ENCODE results near the gene UQCRC1.
"Not testable (repeated sequence)": the region's sequence is repeated elsewhere in the genome, so short reads cannot be mapped to it uniquely, and the experiment has no call there.

The UQCRC1 gene

DNA sequence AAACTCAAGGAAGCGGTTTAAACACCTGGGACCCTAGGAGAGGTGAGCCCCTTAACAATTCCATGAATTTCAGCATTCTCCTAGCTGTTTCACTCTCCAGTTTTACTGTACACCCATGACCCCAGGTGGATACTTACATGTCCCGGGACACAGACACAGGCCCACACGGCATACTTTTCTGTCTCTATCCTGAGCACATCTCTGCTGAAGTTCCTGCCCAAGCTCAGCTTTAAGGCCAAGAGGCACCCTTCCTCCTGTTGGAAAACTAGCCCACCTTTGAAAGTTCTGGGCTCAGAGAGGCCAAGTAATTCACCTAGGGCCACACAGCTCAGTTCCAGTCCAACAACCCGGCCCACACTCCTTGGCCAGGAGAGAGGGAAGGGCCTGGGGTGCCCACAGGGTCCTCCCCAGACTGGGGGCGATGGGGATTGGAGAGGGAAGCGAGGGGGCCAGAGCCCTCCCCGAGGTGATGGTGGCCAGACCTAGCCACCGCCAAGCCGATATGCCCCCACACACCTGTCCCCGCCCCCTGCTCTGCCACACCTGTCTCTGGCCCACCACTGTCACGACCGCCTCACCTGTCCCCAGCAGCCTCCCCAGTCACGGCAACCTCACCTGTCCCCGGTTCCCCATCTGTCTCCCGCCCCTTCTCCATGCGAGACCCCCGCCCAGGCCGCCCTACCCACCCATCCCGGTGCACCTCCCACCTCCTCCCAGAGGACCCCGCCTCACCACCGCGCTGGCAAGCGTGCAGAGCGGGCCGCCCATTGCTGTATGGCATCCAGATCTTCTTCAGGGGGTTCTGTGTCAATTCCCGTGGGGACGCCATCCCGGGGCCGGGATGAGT lies 53.3 kb downstream of the UQCRC1 start:
- TF ChIP-seq, protein P1, sequence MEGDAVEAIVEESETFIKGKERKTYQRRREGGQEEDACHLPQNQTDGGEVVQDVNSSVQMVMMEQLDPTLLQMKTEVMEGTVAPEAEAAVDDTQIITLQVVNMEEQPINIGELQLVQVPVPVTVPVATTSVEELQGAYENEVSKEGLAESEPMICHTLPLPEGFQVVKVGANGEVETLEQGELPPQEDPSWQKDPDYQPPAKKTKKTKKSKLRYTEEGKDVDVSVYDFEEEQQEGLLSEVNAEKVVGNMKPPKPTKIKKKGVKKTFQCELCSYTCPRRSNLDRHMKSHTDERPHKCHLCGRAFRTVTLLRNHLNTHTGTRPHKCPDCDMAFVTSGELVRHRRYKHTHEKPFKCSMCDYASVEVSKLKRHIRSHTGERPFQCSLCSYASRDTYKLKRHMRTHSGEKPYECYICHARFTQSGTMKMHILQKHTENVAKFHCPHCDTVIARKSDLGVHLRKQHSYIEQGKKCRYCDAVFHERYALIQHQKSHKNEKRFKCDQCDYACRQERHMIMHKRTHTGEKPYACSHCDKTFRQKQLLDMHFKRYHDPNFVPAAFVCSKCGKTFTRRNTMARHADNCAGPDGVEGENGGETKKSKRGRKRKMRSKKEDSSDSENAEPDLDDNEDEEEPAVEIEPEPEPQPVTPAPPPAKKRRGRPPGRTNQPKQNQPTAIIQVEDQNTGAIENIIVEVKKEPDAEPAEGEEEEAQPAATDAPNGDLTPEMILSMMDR (IDR thresholded peaks at IDR 0.05; ENCODE audit: control extremely low read depth, extremely low read depth, low read depth, missing control alignments): no peak
- ChIA-PET CTCF (interaction anchor here (0.7 to 3.1 kb wide), 14 partner anchors 8 to 315 kb away, joined by 3 to 29 read pairs (median 5); partner anchors contain the start of genes ATRIP and ZNF589), POLR2A (interaction anchor here (2.1 kb wide), 1 partner anchor 109 kb away, joined by 5 read pairs; the partner anchor contains the start of gene ATRIP)
- no peak for DNase-seq (ENCODE audit: extremely low spot score)

DNA sequence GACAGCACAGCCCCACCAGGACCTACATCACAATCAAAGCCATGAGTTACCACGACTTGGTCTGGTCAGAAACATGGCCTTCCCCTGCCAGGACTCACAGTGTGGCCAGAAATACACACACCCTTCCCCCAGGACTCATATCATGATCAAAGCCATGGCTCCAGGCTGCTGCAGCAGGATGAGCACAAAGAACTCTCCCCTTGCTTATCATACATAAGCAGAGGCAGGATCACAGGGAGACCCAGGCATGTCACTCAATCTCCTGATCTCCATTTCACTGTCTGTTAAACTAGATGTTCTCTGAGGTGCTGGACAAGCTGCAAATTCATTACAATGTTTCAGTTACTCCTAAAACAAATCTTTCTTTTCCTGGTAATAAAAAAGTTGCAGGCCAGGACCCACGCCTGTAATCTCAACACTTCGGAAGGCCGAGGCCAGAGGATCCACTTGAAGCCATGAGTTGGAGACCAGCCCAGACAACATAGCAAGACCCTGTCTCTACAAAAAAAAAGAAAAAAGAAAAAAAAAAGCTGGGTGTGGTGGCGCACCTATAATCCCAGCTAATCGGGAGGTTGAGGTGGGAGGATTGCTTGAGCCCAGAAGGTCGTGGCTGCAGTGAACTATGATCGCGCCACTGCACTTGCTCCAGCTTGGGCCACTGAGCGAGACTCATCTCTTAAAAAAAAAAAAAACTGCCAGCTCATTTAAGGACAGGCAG lies 54.1 kb downstream of the UQCRC1 start:
- ChIA-PET POLR2A (no interaction called here), CTCF (interaction anchor here (1.2 to 2.9 kb wide), 4 partner anchors 10 to 155 kb away, joined by 3 to 9 read pairs (median 8); no protein-coding TSS in a partner anchor)
- no peak for DNase-seq (ENCODE audit: extremely low spot score)
- TF ChIP-seq, protein P1 (IDR thresholded peaks at IDR 0.05; ENCODE audit: control extremely low read depth, extremely low read depth, low read depth, missing control alignments): no peak

DNA sequence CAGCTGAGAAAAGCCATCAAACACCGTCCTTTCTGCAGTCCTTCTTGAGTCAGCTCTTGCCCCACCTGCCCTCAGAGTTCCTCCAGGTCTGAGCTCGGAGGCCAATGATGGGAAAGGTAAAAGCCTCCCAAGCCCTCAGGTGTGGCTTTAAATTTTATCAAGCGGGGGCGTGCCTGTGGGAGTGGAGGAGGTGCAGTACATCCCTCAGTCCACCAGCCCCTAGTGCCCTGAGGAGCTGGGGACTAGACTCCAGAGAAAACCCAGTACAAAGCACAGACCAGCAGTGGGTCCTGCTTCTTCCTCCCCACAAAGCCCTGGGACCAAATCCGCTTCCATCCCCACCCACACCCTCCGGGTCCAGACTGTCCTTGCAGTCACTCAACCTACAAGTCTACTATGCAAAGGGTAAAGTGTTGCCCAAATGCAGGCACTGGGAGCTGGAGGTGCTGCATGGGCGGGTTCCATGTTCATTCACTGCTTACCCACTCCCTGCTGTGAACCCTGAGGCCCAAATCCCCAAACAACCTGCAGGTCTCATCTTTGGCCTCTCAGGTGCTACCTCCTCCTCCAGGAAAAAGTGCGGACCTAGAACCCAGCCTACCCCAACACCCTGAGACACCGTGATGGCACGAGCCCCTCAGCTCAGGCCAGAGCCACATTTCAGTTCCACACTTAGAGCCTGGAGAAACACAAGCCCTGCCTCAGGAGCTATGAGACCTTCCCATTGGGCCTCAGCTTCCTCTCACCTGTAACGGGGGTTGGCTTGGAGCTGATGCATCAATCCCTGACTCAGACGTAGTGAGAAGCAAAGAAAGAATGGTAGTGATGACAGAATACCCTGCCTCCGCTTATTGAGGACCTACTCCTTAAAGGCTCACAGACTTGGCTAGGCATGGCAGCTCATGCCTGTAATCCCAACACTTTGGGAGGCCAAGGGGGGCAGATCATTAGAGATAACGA lies 55.3 kb downstream of the UQCRC1 start:
- TF ChIP-seq, protein P1 (IDR thresholded peaks at IDR 0.05; ENCODE audit: control extremely low read depth, extremely low read depth, low read depth, missing control alignments): no peak
- CTCF ChIA-PET: interaction anchor here (1.1 to 2.9 kb wide), 9 partner anchors 9 to 154 kb away, joined by 3 to 13 read pairs (median 4); partner anchors contain the start of gene ATRIP
- POLR2A ChIA-PET: no interaction called here
- no peak for DNase-seq (ENCODE audit: extremely low spot score)

DNA sequence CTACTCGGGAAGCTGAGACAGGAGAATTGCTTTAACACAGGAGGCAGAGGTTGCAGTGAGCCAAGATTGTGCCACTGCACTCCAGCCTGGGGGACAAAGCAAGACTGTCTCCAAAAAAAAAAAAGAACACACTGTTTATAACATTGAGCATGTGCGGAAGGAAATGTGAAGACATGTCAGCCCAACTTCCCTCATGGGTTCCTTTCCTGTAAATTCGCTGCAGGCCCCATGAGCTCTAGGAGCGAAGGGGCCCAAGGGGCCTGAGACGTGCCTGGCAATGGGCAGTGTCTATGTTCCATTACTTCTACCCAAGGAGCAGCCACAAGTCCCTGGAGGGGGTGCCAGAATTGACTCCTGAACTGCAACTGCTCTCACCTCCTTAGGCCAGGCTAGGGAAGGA lies 56.1 kb downstream of the UQCRC1 start:
- TF ChIP-seq, protein P1 (IDR thresholded peaks at IDR 0.05; ENCODE audit: control extremely low read depth, extremely low read depth, low read depth, missing control alignments): no peak
- POLR2A ChIA-PET: no interaction called here
- no peak for DNase-seq (ENCODE audit: extremely low spot score)
- CTCF ChIA-PET: interaction anchor here (1.1 to 2.7 kb wide), 9 partner anchors 11 to 153 kb away, joined by 3 to 13 read pairs (median 4); partner anchors contain the start of gene ATRIP

GRCh38 chr3:48552111-48552951 lies 57.1 kb downstream of the UQCRC1 start:
- no peak for DNase-seq (ENCODE audit: extremely low spot score)
- TF ChIP-seq, protein P1 (IDR thresholded peaks at IDR 0.05; ENCODE audit: control extremely low read depth, extremely low read depth, low read depth, missing control alignments): no peak
- POLR2A ChIA-PET: no interaction called here
- CTCF ChIA-PET: interaction anchor here (1.0 to 4.1 kb wide), 11 partner anchors 21 to 319 kb away, joined by 3 to 36 read pairs (median 4); partner anchors contain the start of gene ATRIP

GRCh38 chr3:48551651-48552050 lies 57.8 kb downstream of the UQCRC1 start:
- CTCF ChIA-PET: interaction anchor here (1.0 to 4.1 kb wide), 7 partner anchors 8 to 151 kb away, joined by 3 to 36 read pairs (median 4); partner anchors contain the start of gene ATRIP
- DNase-seq (ENCODE audit: extremely low spot score); POLR2A ChIA-PET: not testable (repeated sequence)

Data from GM10248 (cell line).